Measurements from ENCODE around the gene BCL3. TPM values are rescaled to one million over a fixed set of nuclear protein-coding genes. Genes with fewer than 3 reads are reported as not detected.

Gene BCL3
- total RNA-seq, 5 donors from 2014 or later (not counting 1 experiment from before 2014, with no cell fraction given), result 18.7 to 103 (median 19.4) TPM

GRCh38 chr19:44754750-44755080 is 6.2 kb downstream of the BCL3 start:
- peaks cover 22 to 77% of the 10 kb centered on the region in 2 experiments for H3K4me1 ChIP-seq (ENCODE audit: control insufficient read depth in 1 of 2, extremely low read depth in 1 of 2, insufficient read depth in 2 of 2, low read length in 2 of 2)
- Mint-ChIP-seq H3K4me1 (peaks cover 64 to 71% (median 67%) of the 10 kb centered on the region in 3 donors), H3K27me3 (no peaks in the 10 kb centered on the region), H3K4me3 (peak overlapping the region; percentile 84 to 89 (median 85)), H3K27ac (peak overlapping the region; percentile 87 to 94), H3K36me3 (peaks cover 20% of the 10 kb centered on the region), H3K9me3 (no peaks in the 10 kb centered on the region)
- peak overlapping the region; percentile 44 to 52 for H3K4me3 ChIP-seq (ENCODE audit: control insufficient read depth in 1 of 2, extremely low read depth in 1 of 2, low read length in 1 of 2)
- H3K9me3 ChIP-seq, result no peaks in the 10 kb centered on the region
- WGBS (ENCODE audit: insufficient coverage), result 28% methylated on average over 5 of the region's 11 CpGs
- H3K27me3 ChIP-seq (replicated peaks in 1 of 2; ENCODE audit: control insufficient read depth in 2 of 2, extremely low read depth in 1 of 2, insufficient read depth in 2 of 2, low read length in 1 of 2), result no peaks in the 10 kb centered on the region
- ATAC-seq (replicated peaks in 1 of 4), result no peak
- peak overlapping the region; percentile 87 for H3K27ac ChIP-seq (ENCODE audit: low read length)
- no peak for DNase-seq
- CTCF ChIA-PET, result interaction anchor here in 1 of 2 donors (2.2 kb wide), 1 partner anchor 31 kb away, joined by 15 read pairs; no protein-coding TSS in a partner anchor
- POLR2A ChIA-PET, result no interaction called here
- peaks cover 9 to 35% of the 10 kb centered on the region in 2 donors for H3K36me3 ChIP-seq (ENCODE audit: control insufficient read depth in 2 of 2, extremely low read depth in 1 of 2, insufficient read depth in 1 of 2, low read length in 1 of 2)

GRCh38 chr19:44755219-44755618 is 6.7 kb downstream of the BCL3 start:
- DNase-seq, result no peak
- ChIA-PET POLR2A (no interaction called here), CTCF (no interaction called here)
- Histone ChIP-seq H3K27ac (ENCODE audit: low read length) (peak overlapping the region; percentile 87), H3K4me3 (ENCODE audit: control insufficient read depth in 1 of 2, extremely low read depth in 1 of 2, low read length in 1 of 2) (no peak overlapping the region), H3K27me3 (replicated peaks in 1 of 2; ENCODE audit: control insufficient read depth in 2 of 2, extremely low read depth in 1 of 2, insufficient read depth in 2 of 2, low read length in 1 of 2) (no peaks in the 10 kb centered on the region), H3K4me1 (ENCODE audit: control insufficient read depth in 1 of 2, extremely low read depth in 1 of 2, insufficient read depth in 2 of 2, low read length in 2 of 2) (peaks cover 22 to 77% of the 10 kb centered on the region in 2 experiments), H3K9me3 (no peaks in the 10 kb centered on the region), H3K36me3 (ENCODE audit: control insufficient read depth in 2 of 2, extremely low read depth in 1 of 2, insufficient read depth in 1 of 2, low read length in 1 of 2) (peaks cover 9 to 38% of the 10 kb centered on the region in 2 donors)
- Mint-ChIP-seq H3K4me3 (peak overlapping the region; percentile 84 to 89 (median 85)), H3K36me3 (peaks cover 24% of the 10 kb centered on the region), H3K4me1 (peaks cover 64 to 71% (median 67%) of the 10 kb centered on the region in 3 donors), H3K27me3 (no peaks in the 10 kb centered on the region), H3K27ac (peak overlapping the region; percentile 87 to 94), H3K9me3 (no peaks in the 10 kb centered on the region)
- no peak for ATAC-seq (replicated peaks in 1 of 4)
- WGBS (ENCODE audit: insufficient coverage), result 87% methylated on average over 3 of the region's 4 CpGs

GRCh38 chr19:44756089-44756562 is 7.6 kb downstream of the BCL3 start:
- Mint-ChIP-seq H3K27ac (peak overlapping the region; percentile 69 to 77), H3K4me1 (peaks cover 57 to 71% (median 67%) of the 10 kb centered on the region in 3 donors), H3K36me3 (peaks cover 26% of the 10 kb centered on the region), H3K9me3 (no peaks in the 10 kb centered on the region), H3K4me3 (peak overlapping the region in 1 of 3 donors; percentile 89), H3K27me3 (no peaks in the 10 kb centered on the region)
- Histone ChIP-seq H3K27ac (ENCODE audit: low read length) (peak overlapping the region; percentile 29), H3K4me3 (ENCODE audit: control insufficient read depth in 1 of 2, extremely low read depth in 1 of 2, low read length in 1 of 2) (no peak overlapping the region), H3K9me3 (no peaks in the 10 kb centered on the region), H3K36me3 (ENCODE audit: control insufficient read depth in 2 of 2, extremely low read depth in 1 of 2, insufficient read depth in 1 of 2, low read length in 1 of 2) (peaks cover 9 to 36% of the 10 kb centered on the region in 2 donors), H3K4me1 (ENCODE audit: control insufficient read depth in 1 of 2, extremely low read depth in 1 of 2, insufficient read depth in 2 of 2, low read length in 2 of 2) (peaks cover 22 to 77% of the 10 kb centered on the region in 2 experiments), H3K27me3 (replicated peaks in 1 of 2; ENCODE audit: control insufficient read depth in 2 of 2, extremely low read depth in 1 of 2, insufficient read depth in 2 of 2, low read length in 1 of 2) (no peaks in the 10 kb centered on the region)
- 100% methylated on average over 5 of the region's 7 CpGs for WGBS (ENCODE audit: insufficient coverage)
- POLR2A ChIA-PET, result interaction anchor here in 1 of 2 donors (0.6 kb wide), 1 partner anchor 112 kb away, joined by 3 read pairs; the partner anchor contains the start of gene PVR
- no peak for ATAC-seq (replicated peaks in 1 of 4)
- no peak for DNase-seq
- CTCF ChIA-PET, result no interaction called here

DNA sequence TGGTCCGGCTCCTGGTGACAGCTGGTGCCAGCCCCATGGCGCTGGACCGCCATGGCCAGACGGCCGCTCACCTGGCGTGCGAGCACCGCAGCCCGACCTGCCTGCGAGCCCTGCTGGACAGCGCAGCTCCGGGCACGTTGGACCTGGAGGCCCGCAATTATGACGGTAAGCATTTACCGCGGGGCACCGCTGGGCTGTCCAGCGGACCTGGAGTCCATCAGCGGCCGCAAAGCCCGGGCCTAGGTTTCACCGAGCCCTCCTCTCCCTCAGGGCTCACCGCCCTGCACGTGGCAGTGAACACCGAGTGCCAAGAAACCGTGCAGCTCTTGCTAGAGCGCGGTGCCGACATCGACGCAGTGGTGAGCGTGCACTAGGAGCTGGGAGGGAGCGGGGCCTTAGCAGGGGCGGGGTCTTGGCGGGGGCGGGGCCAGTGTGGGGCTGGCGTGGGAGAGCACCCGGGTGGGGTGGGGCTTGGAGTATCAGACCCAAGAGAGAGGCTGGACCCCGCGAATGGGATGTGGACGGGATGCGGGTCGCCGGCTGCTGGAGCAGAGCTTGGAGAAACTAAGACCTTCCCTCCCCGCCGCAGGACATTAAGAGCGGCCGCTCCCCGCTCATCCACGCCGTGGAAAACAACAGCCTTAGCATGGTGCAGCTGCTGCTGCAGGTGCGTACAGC is 8.7 kb downstream of the BCL3 start:
- no peaks in the 10 kb centered on the region for H3K9me3 Mint-ChIP-seq
- no peak overlapping the region for H3K4me3 ChIP-seq (ENCODE audit: control insufficient read depth in 1 of 2, extremely low read depth in 1 of 2, low read length in 1 of 2)
- H3K27me3 ChIP-seq (replicated peaks in 1 of 2; ENCODE audit: control insufficient read depth in 2 of 2, extremely low read depth in 1 of 2, insufficient read depth in 2 of 2, low read length in 1 of 2), result no peaks in the 10 kb centered on the region
- H3K36me3 Mint-ChIP-seq, result peaks cover 26% of the 10 kb centered on the region
- peaks cover 9 to 33% of the 10 kb centered on the region in 2 donors for H3K36me3 ChIP-seq (ENCODE audit: control insufficient read depth in 2 of 2, extremely low read depth in 1 of 2, insufficient read depth in 1 of 2, low read length in 1 of 2)
- DNase-seq (no peak), ATAC-seq (replicated peaks in 1 of 4) (no peak)
- H3K27me3 Mint-ChIP-seq, result no peaks in the 10 kb centered on the region
- H3K4me1 ChIP-seq (ENCODE audit: control insufficient read depth in 1 of 2, extremely low read depth in 1 of 2, insufficient read depth in 2 of 2, low read length in 2 of 2), result peaks cover 22 to 70% of the 10 kb centered on the region in 2 experiments
- no peak overlapping the region for H3K27ac Mint-ChIP-seq
- CTCF ChIA-PET, result no interaction called here
- H3K9me3 ChIP-seq, result no peaks in the 10 kb centered on the region
- H3K27ac ChIP-seq (ENCODE audit: low read length), result no peak overlapping the region
- 97% methylated on average over 33 of the region's 53 CpGs for WGBS (ENCODE audit: insufficient coverage)
- peaks cover 50 to 65% (median 62%) of the 10 kb centered on the region in 3 donors for H3K4me1 Mint-ChIP-seq
- POLR2A ChIA-PET, result no interaction called here
- H3K4me3 Mint-ChIP-seq, result no peak overlapping the region

- ChIA-PET POLR2A (no interaction called here), CTCF (no interaction called here)
- Histone ChIP-seq H3K27ac (ENCODE audit: low read length) (no peak overlapping the region), H3K9me3 (no peaks in the 10 kb centered on the region), H3K4me1 (ENCODE audit: control insufficient read depth in 1 of 2, extremely low read depth in 1 of 2, insufficient read depth in 2 of 2, low read length in 2 of 2) (peaks cover 18 to 62% of the 10 kb centered on the region in 2 experiments), H3K4me3 (ENCODE audit: control insufficient read depth in 1 of 2, extremely low read depth in 1 of 2, low read length in 1 of 2) (no peak overlapping the region), H3K27me3 (replicated peaks in 1 of 2; ENCODE audit: control insufficient read depth in 2 of 2, extremely low read depth in 1 of 2, insufficient read depth in 2 of 2, low read length in 1 of 2) (no peaks in the 10 kb centered on the region), H3K36me3 (ENCODE audit: control insufficient read depth in 2 of 2, extremely low read depth in 1 of 2, insufficient read depth in 1 of 2, low read length in 1 of 2) (peaks cover 9 to 31% of the 10 kb centered on the region in 2 donors)
- Mint-ChIP-seq H3K4me1 (peaks cover 43 to 62% (median 57%) of the 10 kb centered on the region in 3 donors), H3K4me3 (peak overlapping the region in 1 of 3 donors; percentile 2), H3K27ac (peak overlapping the region in 1 of 2 donors; percentile 66), H3K9me3 (no peaks in the 10 kb centered on the region), H3K36me3 (peaks cover 22% of the 10 kb centered on the region), H3K27me3 (no peaks in the 10 kb centered on the region)
- DNase-seq (no peak), ATAC-seq (replicated peaks in 1 of 4) (no peak)
- WGBS (ENCODE audit: insufficient coverage), result 97% methylated on average over 59 of the region's 68 CpGs
Measured at GRCh38 chr19:44757735-44758505, 9.4 kb downstream of the BCL3 start.

DNA sequence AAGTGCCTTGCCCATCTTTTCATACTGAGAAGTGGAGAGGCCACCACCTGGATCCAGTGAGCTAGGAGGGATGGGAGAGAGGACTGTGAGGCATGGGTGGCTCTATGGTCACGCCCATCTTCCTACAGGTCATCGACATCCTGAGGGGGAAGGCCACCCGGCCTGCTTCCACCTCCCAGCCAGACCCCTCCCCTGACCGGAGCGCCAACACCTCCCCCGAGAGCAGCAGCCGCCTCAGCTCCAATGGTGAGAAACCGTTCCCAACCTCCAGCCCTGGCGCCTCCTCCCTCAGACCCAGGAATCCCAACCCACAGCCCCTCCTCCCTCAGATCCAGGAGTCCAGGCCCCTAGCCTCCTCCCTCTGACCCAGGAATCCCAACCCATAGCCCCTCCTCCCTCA is 10.1 kb downstream of the BCL3 start:
- DNase-seq, result no peak
- Histone ChIP-seq H3K36me3 (ENCODE audit: control insufficient read depth in 2 of 2, extremely low read depth in 1 of 2, insufficient read depth in 1 of 2, low read length in 1 of 2) (peaks cover 9 to 31% of the 10 kb centered on the region in 2 donors), H3K4me3 (ENCODE audit: control insufficient read depth in 1 of 2, extremely low read depth in 1 of 2, low read length in 1 of 2) (no peak overlapping the region), H3K27ac (ENCODE audit: low read length) (no peak overlapping the region), H3K27me3 (replicated peaks in 1 of 2; ENCODE audit: control insufficient read depth in 2 of 2, extremely low read depth in 1 of 2, insufficient read depth in 2 of 2, low read length in 1 of 2) (no peaks in the 10 kb centered on the region), H3K4me1 (ENCODE audit: control insufficient read depth in 1 of 2, extremely low read depth in 1 of 2, insufficient read depth in 2 of 2, low read length in 2 of 2) (peaks cover 17 to 59% of the 10 kb centered on the region in 2 experiments), H3K9me3 (no peaks in the 10 kb centered on the region)
- H3K9me3 Mint-ChIP-seq, result no peaks in the 10 kb centered on the region
- ChIA-PET CTCF (no interaction called here), POLR2A (no interaction called here)
- H3K36me3 Mint-ChIP-seq, result peaks cover 22% of the 10 kb centered on the region
- 100% methylated on average over 7 of the region's 9 CpGs for WGBS (ENCODE audit: insufficient coverage)
- no peak for ATAC-seq (replicated peaks in 1 of 4)
- H3K27ac Mint-ChIP-seq, result peak overlapping the region in 1 of 2 donors; percentile 66
- H3K4me1 Mint-ChIP-seq, result peaks cover 38 to 60% (median 58%) of the 10 kb centered on the region in 3 donors
- no peaks in the 10 kb centered on the region for H3K27me3 Mint-ChIP-seq
- H3K4me3 Mint-ChIP-seq, result peak overlapping the region in 1 of 3 donors; percentile 2

All from T-cell (primary cell).